Lower lobe of right lung (tissue), 2 donors: Measurements from ENCODE around the gene PHLPP1. TPM values are rescaled to one million over a fixed set of nuclear protein-coding genes. Genes with fewer than 3 reads are reported as not detected.

Experiments used
- ATAC-seq, 2 donors: fragments of 200-7000 bp; cut with Tn5 transposase; one replicate each; pipeline ENCODE4 v1.9.1; 2020 to 2022; ENCODE audit warnings: mild to moderate bottlenecking in 2 of 2, moderate library complexity in 2 of 2
- DNase-seq: peaks from one replicate; pipeline ENCODE4 v3.0.0-alpha.2; 2020
- H3K27ac ChIP-seq: fragments of 200-600 bp; one replicate; pipeline ENCODE4 v1.8.0; 2022
- H3K27me3 ChIP-seq: fragments of 200-600 bp; one replicate; pipeline ENCODE4 v1.8.0; 2022; ENCODE audit warnings: low read depth
- H3K36me3 ChIP-seq: fragments of 200-600 bp; one replicate; pipeline ENCODE4 v1.8.0; 2022; ENCODE audit warnings: mild to moderate bottlenecking
- H3K4me1 ChIP-seq: fragments of 200-600 bp; one replicate; pipeline ENCODE4 v1.8.0; 2022
- H3K4me3 ChIP-seq: fragments of 200-600 bp; one replicate; pipeline ENCODE4 v1.8.0; 2022; ENCODE audit warnings: mild to moderate bottlenecking
- H3K9me3 ChIP-seq: fragments of 200-600 bp; one replicate; pipeline ENCODE4 v1.8.0; 2022
- CTCF ChIP-seq: fragments of 200-600 bp; IDR thresholded peaks from one replicate; pipeline ENCODE4 v1.8.0; 2022; ENCODE audit warnings: antibody characterized with exemption, mild to moderate bottlenecking
- intact Hi-C: fragments of 100-400 bp; cut with DNase I; formaldehyde crosslinking; loops from one replicate; pipeline ENCODE4 v1.11.0; 2022
- total RNA-seq: library from RNA; stranded (reverse); fragmentation: NEBNext Ultra II Directional; extraction: Animal tissue kit (Norgen Biotek cat#: 25700); gene quantifications from one replicate; pipeline ENCODE4 v1.2.1, GENCODE V29; 2021
- donor health status: DM: no; HTN: yes; CAD: no; lungs with severe emphysema.

PHLPP1 gene
- total RNA-seq, 1 donor from 2014 or later = 12.6 TPM

GRCh38 chr18:62885804-62886203, 170.5 kb downstream of the PHLPP1 start:
- intact Hi-C loops = no loop called here
- Histone ChIP-seq H3K9me3 (no peaks in the 10 kb centered on the region), H3K27me3 (no peaks in the 10 kb centered on the region), H3K4me3 (no peak overlapping the region), H3K4me1 (peaks cover 11% of the 10 kb centered on the region), H3K36me3 (no peaks in the 10 kb centered on the region), H3K27ac (no peak overlapping the region)
- ATAC-seq (no peak), DNase-seq (no peak)
- TF ChIP-seq CTCF = no peak

- DNase-seq (no peak), ATAC-seq (no peak)
- intact Hi-C loops = no loop called here
- H3K27me3 ChIP-seq = no peaks in the 10 kb centered on the region
- peaks cover 17% of the 10 kb centered on the region for H3K36me3 ChIP-seq
- H3K4me1 ChIP-seq = no peaks in the 10 kb centered on the region
- H3K4me3 ChIP-seq = no peak overlapping the region
- no peak for TF ChIP-seq CTCF
- no peaks in the 10 kb centered on the region for H3K9me3 ChIP-seq
- no peak overlapping the region for H3K27ac ChIP-seq
These were observed 179.5 kb downstream of the PHLPP1 start for GRCh38 chr18:62894681-62895390.

- TF ChIP-seq CTCF = no peak
- DNase-seq = no peak
These were observed 181.8 kb downstream of the PHLPP1 start for GRCh38 chr18:62897153-62897552.

GRCh38 chr18:62898359-62898758, 183.0 kb downstream of the PHLPP1 start:
- Histone ChIP-seq H3K27ac (no peak overlapping the region), H3K9me3 (no peaks in the 10 kb centered on the region), H3K4me1 (no peaks in the 10 kb centered on the region), H3K4me3 (no peak overlapping the region), H3K27me3 (no peaks in the 10 kb centered on the region), H3K36me3 (peaks cover 24% of the 10 kb centered on the region)
- no peak for TF ChIP-seq CTCF
- DNase-seq (no peak), ATAC-seq (no peak)
- intact Hi-C loops = no loop called here

More at GRCh38 chr18:62897153-62897552, 181.8 kb downstream of the PHLPP1 start:
- H3K4me1 ChIP-seq = no peaks in the 10 kb centered on the region
- no peaks in the 10 kb centered on the region for H3K27me3 ChIP-seq
- H3K36me3 ChIP-seq = peaks cover 17% of the 10 kb centered on the region
- no peak overlapping the region for H3K4me3 ChIP-seq
- intact Hi-C loops = no loop called here
- no peak overlapping the region for H3K27ac ChIP-seq
- H3K9me3 ChIP-seq = no peaks in the 10 kb centered on the region
- ATAC-seq = no peak

GRCh38 chr18:62899534-62899933, 184.2 kb downstream of the PHLPP1 start:
- Histone ChIP-seq H3K27me3 (no peaks in the 10 kb centered on the region), H3K4me3 (no peak overlapping the region), H3K9me3 (no peaks in the 10 kb centered on the region), H3K36me3 (peaks cover 32% of the 10 kb centered on the region), H3K27ac (no peak overlapping the region), H3K4me1 (no peaks in the 10 kb centered on the region)
- DNase-seq = no peak
- ATAC-seq = no peak
- TF ChIP-seq CTCF = no peak
- intact Hi-C loops = no loop called here
